LoVo (cell line): Measurements from ENCODE around the gene SMARCD1.

ENCODE experiments used
- DNase-seq: peaks from one replicate; pipeline ENCODE4 v3.0.0-alpha.2; 2016; ENCODE audit warnings: low spot score

Gene SMARCD1

GRCh38 chr12:50057000-50057841 is 27.9 kb upstream of the SMARCD1 start, which contains the start of gene ASIC1:
Gene ASIC1 (plus strand): TSS chr12:50057596. CDS start chr12:50058767, 1,171 bp downstream.
- DNase-seq, result peak; percentile 78

- DNase-seq, result no peak
Observed at GRCh38 chr12:50057896-50058670, 27.1 kb upstream of the SMARCD1 start.

GRCh38 chr12:50058743-50059312 is 26.3 kb upstream of the SMARCD1 start:
- DNase-seq, result no peak

- DNase-seq, result no peak
Observed at GRCh38 chr12:50059440-50060119, 25.6 kb upstream of the SMARCD1 start.

GRCh38 chr12:50060120-50060468 is 25.0 kb upstream of the SMARCD1 start:
- DNase-seq, result no peak

GRCh38 chr12:50061171-50061570 is 24.0 kb upstream of the SMARCD1 start:
- DNase-seq, result no peak

- no peak for DNase-seq
Observed at GRCh38 chr12:50061946-50062686, 23.0 kb upstream of the SMARCD1 start.

GRCh38 chr12:50062728-50063460 is 22.2 kb upstream of the SMARCD1 start:
- no peak for DNase-seq

- DNase-seq, result no peak
Observed at GRCh38 chr12:50065726-50066310, 19.3 kb upstream of the SMARCD1 start.

- peak; percentile 22 for DNase-seq
Observed at GRCh38 chr12:50066402-50066801, 18.7 kb upstream of the SMARCD1 start.

GRCh38 chr12:50069069-50069468 is 16.1 kb upstream of the SMARCD1 start:
- no peak for DNase-seq

GRCh38 chr12:50069539-50069938 is 15.6 kb upstream of the SMARCD1 start:
- no peak for DNase-seq

- peak; percentile 83 for DNase-seq
Observed at GRCh38 chr12:50070314-50071060, 14.7 kb upstream of the SMARCD1 start.

- no peak for DNase-seq
Observed at GRCh38 chr12:50072198-50072907, 12.8 kb upstream of the SMARCD1 start.

GRCh38 chr12:50073206-50073605 is 11.9 kb upstream of the SMARCD1 start:
- DNase-seq, result no peak

GRCh38 chr12:50073712-50074111 is 11.4 kb upstream of the SMARCD1 start:
- DNase-seq, result no peak

GRCh38 chr12:50074936-50075807 is 10.0 kb upstream of the SMARCD1 start:
- DNase-seq, result peak; percentile 87

- DNase-seq, result no peak
Observed at GRCh38 chr12:50075808-50076170, 9.4 kb upstream of the SMARCD1 start.
